WI38 (cell line): ENCODE measurements around the gene FSTL4.

ENCODE experiments used
- H3K4me3 ChIP-seq: 2 replicates; pipeline ENCODE4 v1.5.1; 2011; ENCODE audit warnings: low read depth, mild to moderate bottlenecking, control low read depth, low read length
- TF ChIP-seq, protein P1 (sequence below): IDR thresholded peaks from 2 replicates; pipeline ENCODE4 v1.5.1; 2012; ENCODE audit warnings: low read depth, mild to moderate bottlenecking, control low read depth, low read length

The FSTL4 gene

DNA sequence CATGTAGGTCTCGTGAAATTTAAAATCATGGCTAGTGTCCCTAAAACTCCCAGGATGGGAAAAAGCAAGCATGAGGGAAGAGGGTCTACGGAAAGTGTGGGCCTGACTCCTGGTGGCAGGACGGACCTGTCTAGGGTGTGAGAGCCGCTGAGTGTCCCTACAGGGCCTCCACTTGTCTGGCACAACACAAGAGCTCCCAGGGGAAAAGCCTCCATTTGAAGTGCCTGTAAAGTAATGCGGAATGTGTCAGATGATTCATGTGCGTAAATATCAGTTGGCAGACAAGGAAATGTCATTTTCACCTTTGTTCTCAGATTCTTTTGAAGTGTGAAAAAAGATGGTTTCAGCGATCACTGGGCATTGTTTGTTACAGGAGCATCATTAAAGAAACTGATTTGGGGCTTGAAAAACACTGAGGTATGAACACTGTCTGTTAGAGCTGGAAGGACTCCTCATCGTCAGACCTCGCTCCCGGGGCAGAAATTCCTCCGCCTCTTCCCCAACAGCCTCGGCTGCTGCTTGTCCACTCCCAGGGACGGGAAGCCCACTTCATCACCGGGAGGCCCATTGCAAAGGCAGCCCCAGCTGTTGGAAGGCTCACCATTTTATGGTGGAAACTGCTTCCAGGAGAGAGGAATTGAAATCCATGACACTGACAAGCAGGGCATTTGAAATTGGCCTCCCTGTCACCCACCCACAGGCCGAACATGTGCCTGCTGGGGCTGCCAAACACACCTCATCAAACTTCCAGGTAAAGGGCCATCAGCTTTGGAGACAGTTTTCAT, 240.8 kb downstream of the FSTL4 start:
- TF ChIP-seq, protein P1, sequence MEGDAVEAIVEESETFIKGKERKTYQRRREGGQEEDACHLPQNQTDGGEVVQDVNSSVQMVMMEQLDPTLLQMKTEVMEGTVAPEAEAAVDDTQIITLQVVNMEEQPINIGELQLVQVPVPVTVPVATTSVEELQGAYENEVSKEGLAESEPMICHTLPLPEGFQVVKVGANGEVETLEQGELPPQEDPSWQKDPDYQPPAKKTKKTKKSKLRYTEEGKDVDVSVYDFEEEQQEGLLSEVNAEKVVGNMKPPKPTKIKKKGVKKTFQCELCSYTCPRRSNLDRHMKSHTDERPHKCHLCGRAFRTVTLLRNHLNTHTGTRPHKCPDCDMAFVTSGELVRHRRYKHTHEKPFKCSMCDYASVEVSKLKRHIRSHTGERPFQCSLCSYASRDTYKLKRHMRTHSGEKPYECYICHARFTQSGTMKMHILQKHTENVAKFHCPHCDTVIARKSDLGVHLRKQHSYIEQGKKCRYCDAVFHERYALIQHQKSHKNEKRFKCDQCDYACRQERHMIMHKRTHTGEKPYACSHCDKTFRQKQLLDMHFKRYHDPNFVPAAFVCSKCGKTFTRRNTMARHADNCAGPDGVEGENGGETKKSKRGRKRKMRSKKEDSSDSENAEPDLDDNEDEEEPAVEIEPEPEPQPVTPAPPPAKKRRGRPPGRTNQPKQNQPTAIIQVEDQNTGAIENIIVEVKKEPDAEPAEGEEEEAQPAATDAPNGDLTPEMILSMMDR: no peak
- H3K4me3 ChIP-seq: no peak overlapping the region

GRCh38 chr5:133370904-133371303, 241.4 kb downstream of the FSTL4 start:
- H3K4me3 ChIP-seq: no peak overlapping the region
- TF ChIP-seq, protein P1: no peak

DNA sequence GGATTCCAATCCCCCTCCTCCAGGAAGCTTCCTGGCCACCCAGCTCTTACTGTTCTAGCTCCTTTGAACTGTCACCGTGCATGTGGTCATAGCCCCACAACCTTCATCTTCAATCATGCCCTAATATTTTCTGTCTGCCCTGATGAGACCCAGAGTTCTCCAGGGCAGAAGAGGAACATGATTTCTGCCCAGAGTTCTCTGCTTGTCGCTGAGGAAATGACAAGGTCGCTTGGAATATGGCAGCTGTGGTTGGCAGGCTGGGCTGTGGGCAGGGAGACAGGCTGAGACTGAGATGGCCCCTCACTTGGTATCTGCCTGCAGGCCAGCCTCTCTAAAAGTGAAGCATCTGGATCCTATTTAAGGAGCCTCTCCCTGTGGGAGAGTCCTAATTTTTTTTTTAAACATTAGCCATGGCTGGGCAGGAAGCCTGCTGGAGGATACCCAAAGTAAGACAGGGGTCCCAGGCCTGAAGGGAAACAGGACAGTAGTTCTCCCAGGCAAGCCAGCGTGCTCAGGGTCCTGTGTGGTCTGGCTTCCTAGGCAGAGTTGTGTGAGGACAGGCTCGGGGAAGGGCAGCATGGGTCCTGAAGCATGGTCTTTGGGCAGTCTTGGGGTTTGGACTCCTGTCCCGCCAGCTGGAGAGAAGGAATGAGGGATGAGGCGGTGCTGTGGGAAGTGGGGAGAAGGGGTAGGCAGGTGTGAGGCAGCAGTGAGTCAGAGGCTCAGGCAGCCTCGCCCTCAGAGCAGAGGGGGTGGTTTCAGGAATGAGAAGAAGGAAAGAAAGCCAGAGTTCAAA, 242.1 kb downstream of the FSTL4 start:
- TF ChIP-seq, protein P1: no peak

GRCh38 chr5:133368916-133369783, 243.2 kb downstream of the FSTL4 start:
- TF ChIP-seq, protein P1: no peak
- no peak overlapping the region for H3K4me3 ChIP-seq

More for the DNA sequence above, 242.1 kb downstream of the FSTL4 start:
- no peak overlapping the region for H3K4me3 ChIP-seq

DNA sequence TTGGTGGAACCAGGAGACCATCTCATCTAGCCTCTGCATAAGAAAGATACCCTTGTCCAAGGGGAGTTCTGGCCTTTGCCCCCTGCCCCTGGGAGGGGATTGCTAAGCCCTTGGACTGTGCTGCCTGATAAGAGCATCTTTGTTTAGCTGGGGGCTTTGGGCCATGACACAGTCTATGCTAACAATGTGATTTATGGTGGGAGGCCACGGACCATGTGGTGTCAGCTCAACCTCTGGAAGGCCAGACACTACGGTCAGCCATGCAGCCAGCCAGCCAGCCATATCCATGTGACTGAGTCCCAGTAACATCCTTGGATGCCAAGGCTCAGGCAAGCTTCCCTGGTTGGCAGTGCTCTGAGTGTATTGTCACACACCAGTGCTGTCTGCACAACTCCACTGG, 244.4 kb downstream of the FSTL4 start:
- no peak overlapping the region for H3K4me3 ChIP-seq
- TF ChIP-seq, protein P1: no peak

DNA sequence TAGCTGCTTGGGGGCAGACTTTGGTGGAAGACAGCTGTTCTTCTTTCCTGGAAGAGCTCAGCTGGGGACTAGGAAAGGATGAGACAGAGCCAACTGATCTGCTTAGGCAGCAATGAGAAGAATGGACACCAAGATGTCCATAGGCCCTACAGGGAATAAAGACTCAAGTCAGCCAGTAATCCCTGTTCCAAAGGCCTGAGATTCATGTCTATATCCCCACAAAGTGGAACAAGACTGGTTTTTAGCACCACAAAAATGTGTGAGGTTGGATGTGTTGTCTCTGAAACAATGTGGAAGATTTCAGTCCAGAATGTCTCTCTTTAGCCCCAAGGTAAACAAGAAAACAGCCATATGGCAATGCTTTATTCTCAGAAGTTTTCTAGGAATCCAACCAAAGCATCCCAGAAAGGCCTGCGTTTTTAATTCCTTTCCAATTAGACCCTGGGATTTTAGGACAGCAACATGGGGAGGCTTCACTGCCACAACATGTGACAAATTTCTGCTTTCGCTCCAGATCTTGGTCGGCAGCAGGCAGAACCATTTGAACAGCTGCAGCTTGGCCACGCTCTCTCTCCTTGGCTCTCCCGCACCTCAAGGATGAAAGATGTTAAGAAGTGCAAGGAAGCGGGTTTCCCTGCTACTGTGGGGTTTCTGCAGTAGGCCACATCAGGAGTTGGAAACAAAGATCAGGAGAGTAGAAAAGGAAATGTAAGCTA, 245.1 kb downstream of the FSTL4 start:
- TF ChIP-seq, protein P1: no peak

More for the DNA sequence above, 245.1 kb downstream of the FSTL4 start:
- no peak overlapping the region for H3K4me3 ChIP-seq
